Endothelial cell of umbilical vein (primary cell): ENCODE results near the gene VRTN. TPM values are rescaled to one million over a fixed set of nuclear protein-coding genes. Genes with fewer than 3 reads are reported as not detected.

ENCODE experiments used
- BruUV-seq: library from RNA; stranded (reverse); fragments of 400-500 nt; replicated peaks from 2 replicates; lab custom pipeline; 2021; lab: Mats Ljungman, UMichigan
- CTCF ChIA-PET: fragments of 300-600, 350-600 bp; sonication (Branson Sonifier 250); formaldehyde crosslinking; loops from one replicate; lab custom pipeline; 2021; ENCODE audit warnings: antibody characterized with exemption, inconsistent platforms; lab: Charles Lee
- POLR2A ChIA-PET: fragments of 300-600, 350-600 bp; sonication (Branson Sonifier 250); formaldehyde crosslinking; loops from one replicate; lab custom pipeline; 2021; ENCODE audit warnings: antibody characterized with exemption, inconsistent platforms; lab: Charles Lee
- DNase-seq: peaks from one replicate; pipeline ENCODE4 v3.0.0-alpha.2; 2011; ENCODE audit warnings: low read depth, low spot score
- FAIRE-seq: peaks from 2 replicates; lab custom pipeline; 2011; peaks lifted over from hg19 to GRCh38; lab: Jason Lieb, UNC
- H2AFZ ChIP-seq: 2 replicates; pipeline ENCODE4 v1.6.0; 2012; ENCODE audit warnings: low read depth, low read length, control low read depth, inconsistent platforms
- H3K27ac ChIP-seq: 2 replicates; pipeline ENCODE4 v1.5.1; 2011; ENCODE audit warnings: low read depth, mild to moderate bottlenecking, control low read depth, low read length, moderate library complexity; ENCODE audit not compliant: insufficient read depth
- H3K27me3 ChIP-seq, 2 experiments: 2 replicates each; pipeline versions ENCODE4 v1.6.0 to v1.6.1; 2011; ENCODE audit warnings: low read length in 2 of 2, mixed read lengths in 1 of 2; ENCODE audit not compliant: control insufficient read depth in 2 of 2, insufficient read depth in 2 of 2
- H3K36me3 ChIP-seq, 2 experiments: 2 replicates in 1 of 2; 3 replicates in 1 of 2; pipeline ENCODE4 v1.5.1; 2011; ENCODE audit warnings: low read length in 2 of 2, mild to moderate bottlenecking in 1 of 2, moderate library complexity in 1 of 2; ENCODE audit not compliant: control insufficient read depth in 2 of 2, insufficient read depth in 2 of 2; ENCODE audit errors: extremely low read depth in 1 of 2
- H3K4me1 ChIP-seq: 3 replicates; pipeline ENCODE4 v1.5.1; 2011; ENCODE audit warnings: mild to moderate bottlenecking, low read length; ENCODE audit not compliant: control insufficient read depth, insufficient read depth; ENCODE audit errors: extremely low read depth
- H3K4me2 ChIP-seq: 2 replicates; pipeline ENCODE4 v1.6.1; 2011; ENCODE audit warnings: low read length, control low read depth, mixed read lengths; ENCODE audit not compliant: insufficient read depth
- H3K4me3 ChIP-seq, 3 experiments: fragments of 200-600 bp in 1 of 3; sonication (generic), shearing (Covaris generic) in 1 of 3; replicated peaks in 1 of 3; 2 replicates each; pipeline ENCODE4 v1.5.1; 2011 to 2016; ENCODE audit warnings: control low read depth in 3 of 3, low read length in 3 of 3, mild to moderate bottlenecking in 2 of 3, inconsistent platforms in 1 of 3, low read depth in 1 of 3, moderate library complexity in 1 of 3; ENCODE audit not compliant: insufficient read depth in 1 of 3
- H3K79me2 ChIP-seq: 2 replicates; pipeline ENCODE4 v1.6.0; 2012; ENCODE audit warnings: low read length, inconsistent platforms; ENCODE audit not compliant: control insufficient read depth, insufficient read depth
- H3K9ac ChIP-seq: replicated peaks from 2 replicates; pipeline ENCODE3; 2011; ENCODE audit warnings: low read length, control low read depth; ENCODE audit not compliant: insufficient read depth; ENCODE audit errors: extremely low read depth
- H3K9me1 ChIP-seq: replicated peaks from 3 replicates; pipeline ENCODE4 v1.6.0; 2011; ENCODE audit warnings: mild to moderate bottlenecking, low read length; ENCODE audit not compliant: control insufficient read depth, insufficient read depth; ENCODE audit errors: extremely low read depth
- H3K9me3 ChIP-seq: replicated peaks from 2 replicates; pipeline ENCODE4 v1.5.1; 2012; ENCODE audit warnings: low read length, inconsistent platforms; ENCODE audit not compliant: control insufficient read depth, insufficient read depth
- H4K20me1 ChIP-seq: replicated peaks from 2 replicates; pipeline ENCODE3; 2011; ENCODE audit warnings: mild to moderate bottlenecking, low read length; ENCODE audit not compliant: control insufficient read depth, insufficient read depth; ENCODE audit errors: extremely low read depth
- EZH2 ChIP-seq: IDR thresholded peaks from 2 replicates; pipeline ENCODE4 v1.6.1; 2012; ENCODE audit warnings: borderline replicate concordance, low read depth, mild to moderate bottlenecking, moderate library complexity, low read length, inconsistent platforms; ENCODE audit not compliant: severe bottlenecking
- FOS ChIP-seq: IDR thresholded peaks from 2 replicates; pipeline ENCODE4 v1.6.1; 2011; ENCODE audit warnings: mild to moderate bottlenecking, low read length, moderate library complexity, borderline replicate concordance; ENCODE audit not compliant: insufficient read depth
- GATA2 ChIP-seq: IDR thresholded peaks from 2 replicates; pipeline ENCODE4 v1.7.0; 2011; ENCODE audit warnings: low read depth, mild to moderate bottlenecking, moderate library complexity, mixed read lengths, low read length; ENCODE audit not compliant: insufficient read length, insufficient read depth
- JUN ChIP-seq: IDR thresholded peaks from 2 replicates; pipeline ENCODE4 v1.6.1; 2011; ENCODE audit warnings: borderline replicate concordance, low read depth; ENCODE audit not compliant: insufficient read length, insufficient read depth
- MAX ChIP-seq: IDR thresholded peaks from 2 replicates; pipeline ENCODE4 v1.6.1; 2011; ENCODE audit not compliant: insufficient read depth, insufficient read length
- MYC ChIP-seq: IDR thresholded peaks from one replicate; pipeline ENCODE4 v1.6.1; 2011; ENCODE audit warnings: mild to moderate bottlenecking, low read depth, low read length
- POLR2A ChIP-seq: IDR thresholded peaks from 2 replicates; pipeline ENCODE4 v1.6.1; 2012; ENCODE audit warnings: low read depth, mild to moderate bottlenecking, control low read depth, low read length
- POLR2AphosphoS5 ChIP-seq: IDR thresholded peaks from 2 replicates; pipeline ENCODE4 v1.6.1; 2012; ENCODE audit warnings: low read depth, mild to moderate bottlenecking, control low read depth, low read length, moderate library complexity; ENCODE audit not compliant: insufficient read depth
- dilution Hi-C: fragments of 300-500 bp; cut with MboI; formaldehyde crosslinking; loops from one replicate; pipeline ENCODE4 v1.15.0; 2019; ENCODE audit warnings: low sequenced_read_pairs; ENCODE audit not compliant: extremely low pct_ligation_motif_present
- intact Hi-C: fragments of 100-400 bp; cut with micrococcal nuclease; formaldehyde crosslinking; loops from one replicate; pipeline ENCODE4 v1.10.0; 2022
- polyA plus RNA-seq, 4 experiments: library from polyadenylated mRNA; depleted of rRNA in 3 of 4; stranded (reverse) in 3 of 4; unstranded in 1 of 4; fragments of >200 nt; gene quantifications; 2 replicates each; pipeline versions ENCODE4 v1.2.1 to v1.2.3, GENCODE V29; 2011 to 2012; ENCODE audit warnings: missing spikeins in 1 of 4
- total RNA-seq: library from RNA; stranded (reverse); gene quantifications from 2 replicates; pipeline ENCODE4 v1.2.3, GENCODE V29; 2021
- TF ChIP-seq, protein P1 (sequence below), 2 donors: IDR thresholded peaks; 1 replicate in 1 of 2; 2 replicates in 1 of 2; pipeline ENCODE4 v1.5.1; 2011; ENCODE audit warnings: low read length in 2 of 2, mild to moderate bottlenecking in 2 of 2, moderate library complexity in 2 of 2, control low read depth in 1 of 2, inconsistent platforms in 1 of 2, low read depth in 1 of 2; ENCODE audit not compliant: insufficient read depth in 1 of 2; ENCODE audit errors: extremely low read depth in 1 of 2

Gene VRTN
- total and polyA plus RNA-seq, 2 donors (not counting 3 experiments of a cell fraction or from before 2014, with no cell fraction given): 0.03 TPM; not detected in 1

GRCh38 chr14:74360163-74360562, 11.9 kb downstream of the VRTN start:
- CTCF ChIA-PET: interaction anchor here (1.2 to 5.5 kb wide), 2 partner anchors 119 to 133 kb away, joined by 3 to 52 read pairs; partner anchors contain the start of gene NPC2
- Histone ChIP-seq H2AFZ (no peak overlapping the region), H3K9me1 (no peaks in the 10 kb centered on the region), H3K9ac (no peak overlapping the region), H3K4me1 (no peaks in the 10 kb centered on the region), H3K9me3 (no peaks in the 10 kb centered on the region), H3K27ac (no peak overlapping the region), H3K79me2 (no peaks in the 10 kb centered on the region), H3K36me3 (no peaks in the 10 kb centered on the region), H3K4me2 (no peak overlapping the region), H3K4me3 (no peak overlapping the region), H3K27me3 (peaks cover 3 to 5% of the 10 kb centered on the region in 2 experiments), H4K20me1 (no peaks in the 10 kb centered on the region)
- TF ChIP-seq, protein P1, sequence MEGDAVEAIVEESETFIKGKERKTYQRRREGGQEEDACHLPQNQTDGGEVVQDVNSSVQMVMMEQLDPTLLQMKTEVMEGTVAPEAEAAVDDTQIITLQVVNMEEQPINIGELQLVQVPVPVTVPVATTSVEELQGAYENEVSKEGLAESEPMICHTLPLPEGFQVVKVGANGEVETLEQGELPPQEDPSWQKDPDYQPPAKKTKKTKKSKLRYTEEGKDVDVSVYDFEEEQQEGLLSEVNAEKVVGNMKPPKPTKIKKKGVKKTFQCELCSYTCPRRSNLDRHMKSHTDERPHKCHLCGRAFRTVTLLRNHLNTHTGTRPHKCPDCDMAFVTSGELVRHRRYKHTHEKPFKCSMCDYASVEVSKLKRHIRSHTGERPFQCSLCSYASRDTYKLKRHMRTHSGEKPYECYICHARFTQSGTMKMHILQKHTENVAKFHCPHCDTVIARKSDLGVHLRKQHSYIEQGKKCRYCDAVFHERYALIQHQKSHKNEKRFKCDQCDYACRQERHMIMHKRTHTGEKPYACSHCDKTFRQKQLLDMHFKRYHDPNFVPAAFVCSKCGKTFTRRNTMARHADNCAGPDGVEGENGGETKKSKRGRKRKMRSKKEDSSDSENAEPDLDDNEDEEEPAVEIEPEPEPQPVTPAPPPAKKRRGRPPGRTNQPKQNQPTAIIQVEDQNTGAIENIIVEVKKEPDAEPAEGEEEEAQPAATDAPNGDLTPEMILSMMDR (IDR thresholded peaks at IDR 0.05; ENCODE audit: extremely low read depth in 1 of 2, insufficient read depth in 1 of 2, low read depth in 1 of 2, low read length in 2 of 2): no peak
- TF ChIP-seq MAX (no peak), POLR2AphosphoS5 (no peak), GATA2 (no peak), MYC (no peak), POLR2A (no peak), JUN (no peak), FOS (no peak), EZH2 (no peak)
- intact Hi-C loops: loop anchor here (5.0 kb wide), 1 partner anchor 247 kb away; no protein-coding TSS in a partner anchor
- POLR2A ChIA-PET: no interaction called here
- no peak for FAIRE-seq
- dilution Hi-C loops: no loop called here
- no TSS peak for BruUV-seq
- DNase-seq: no peak
